HepG2 (cell line): ENCODE measurements around the gene CHRNG. TPM values are rescaled to one million over a fixed set of nuclear protein-coding genes. Genes with fewer than 3 reads are reported as not detected.

Experiments
- HMG20A ChIP-seq: IDR thresholded peaks from 2 replicates; pipeline ENCODE4 v1.6.1; 2016; ENCODE audit warnings: borderline replicate concordance
- NFATC3 ChIP-seq: sonication (generic); formaldehyde crosslinking; IDR thresholded peaks from 2 replicates; pipeline ENCODE4 v1.5.1; 2020; ENCODE audit warnings: mild to moderate bottlenecking, missing genetic modification reagents
- PPARG ChIP-seq: conservative IDR thresholded peaks from 2 replicates; pipeline ENCODE4 v1.6.1; 2016; ENCODE audit warnings: missing biosample characterization, missing genetic modification reagents
- PRPF4 ChIP-seq: fragments of 200-400 bp; formaldehyde crosslinking; IDR thresholded peaks from 2 replicates; pipeline ENCODE4 v1.6.1; 2016; ENCODE audit warnings: low read length, low read depth; ENCODE audit not compliant: poor library complexity, severe bottlenecking
- SMARCE1 ChIP-seq: fragments of 450-650 bp; IDR thresholded peaks from 2 replicates; pipeline ENCODE4 v1.6.1; 2017; ENCODE audit warnings: borderline replicate concordance
- SRY ChIP-seq: sonication (generic); formaldehyde crosslinking; IDR thresholded peaks from 2 replicates; pipeline ENCODE4 v1.8.0; 2022; ENCODE audit warnings: mild to moderate bottlenecking, missing genetic modification reagents
- ZBTB37 ChIP-seq: sonication (generic); formaldehyde crosslinking; IDR thresholded peaks from 2 replicates; pipeline ENCODE4 v1.4.0; 2020; ENCODE audit warnings: mild to moderate bottlenecking, missing genetic modification reagents
- ZBTB39 ChIP-seq: sonication (generic); formaldehyde crosslinking; IDR thresholded peaks from 2 replicates; pipeline ENCODE4 v1.5.0; 2020; ENCODE audit warnings: missing genetic modification reagents
- ZKSCAN8 ChIP-seq: IDR thresholded peaks from 2 replicates; pipeline ENCODE4 v1.6.1; 2016; ENCODE audit warnings: borderline replicate concordance, missing genetic modification reagents, missing compliant biosample characterization
- ZMAT5 ChIP-seq: sonication (generic); formaldehyde crosslinking; IDR thresholded peaks from 2 replicates; pipeline ENCODE4 v1.5.0; 2020; ENCODE audit warnings: mild to moderate bottlenecking, low read depth, missing genetic modification reagents, borderline replicate concordance
- ZNF318 ChIP-seq: sonication (generic); formaldehyde crosslinking; IDR thresholded peaks from 2 replicates; pipeline ENCODE4 v1.4.0; 2020; ENCODE audit warnings: mild to moderate bottlenecking, missing genetic modification reagents
- ZNF567 ChIP-seq: sonication (generic); formaldehyde crosslinking; IDR thresholded peaks from 2 replicates; pipeline ENCODE4 v1.8.1; 2023; ENCODE audit warnings: mild to moderate bottlenecking, missing genetic modification reagents, borderline replicate concordance
- ZNF605 ChIP-seq: sonication (generic); formaldehyde crosslinking; IDR thresholded peaks from 2 replicates; pipeline ENCODE4 v1.8.0; 2022; ENCODE audit warnings: mild to moderate bottlenecking, missing genetic modification reagents
- ZNF839 ChIP-seq: sonication (generic); formaldehyde crosslinking; IDR thresholded peaks from 2 replicates; pipeline ENCODE4 v1.4.0; 2020; ENCODE audit warnings: missing genetic modification reagents, mild to moderate bottlenecking, borderline replicate concordance
- ZSCAN25 ChIP-seq: sonication (generic); formaldehyde crosslinking; IDR thresholded peaks from 2 replicates; pipeline ENCODE4 v1.8.0; 2022; ENCODE audit warnings: mild to moderate bottlenecking, missing genetic modification reagents
- ZZZ3 ChIP-seq: sonication (generic); formaldehyde crosslinking; IDR thresholded peaks from 2 replicates; pipeline ENCODE4 v1.4.0; 2020; ENCODE audit warnings: missing genetic modification reagents, mild to moderate bottlenecking, borderline replicate concordance
- polyA plus RNA-seq, 8 experiments: library from polyadenylated mRNA; depleted of rRNA in 3 of 8; stranded (reverse) in 7 of 8; unstranded in 1 of 8; fragments of >200 nt; fragmentation: Illumina TruSeq in 4 of 8; extraction: Trizol in 4 of 8; gene quantifications; 2 replicates each; pipeline versions ENCODE4 v1.2.1 to v1.2.3, GENCODE V29; 2011 to 2016; ENCODE audit warnings: low read depth in 4 of 8, missing spikeins in 1 of 8, mixed read lengths in 1 of 8; ENCODE audit not compliant: insufficient read depth in 1 of 8
- total RNA-seq, 5 experiments: library from RNA; depleted of rRNA; stranded (reverse); fragments of >200 nt; fragmentation: Illumina TruSeq; extraction: Trizol; gene quantifications; 2 replicates each; pipeline ENCODE4 v1.2.3, GENCODE V29; 2016; ENCODE audit warnings: low read depth in 1 of 5

The CHRNG gene
- total and polyA plus RNA-seq, 2 of the 13 experiments (the other 11 are each of a cell fraction or from before 2014, with no cell fraction given) = not detected

- TF ChIP-seq ZBTB39 (no peak), ZNF605 (CRISPR knock-in tag) (no peak), ZKSCAN8 (CRISPR knock-in tag) (no peak), PRPF4 (no peak), ZZZ3 (CRISPR knock-in tag) (no peak), ZBTB37 (CRISPR knock-in tag) (no peak), PPARG (CRISPR knock-in tag) (no peak), SMARCE1 (no peak), ZNF567 (CRISPR knock-in tag) (no peak), ZMAT5 (CRISPR knock-in tag) (no peak), ZSCAN25 (CRISPR knock-in tag) (no peak), ZNF839 (CRISPR knock-in tag) (no peak), NFATC3 (CRISPR knock-in tag) (no peak), SRY (no peak), HMG20A (no peak), ZNF318 (CRISPR knock-in tag) (no peak)
Measured at GRCh38 chr2:232525199-232525598, 14.3 kb upstream of the CHRNG start (continued).
